NCI-H2107 treated with DMSO at 0.1 percent for 48 hours (cell line): ENCODE data around the gene SOX5.
"Not testable (repeated sequence)": the region's sequence is repeated elsewhere in the genome, so short reads cannot be mapped to it uniquely, and the experiment has no call there.

Experiments
- DNase-seq: peaks from one replicate; lab custom pipeline; 2025; ENCODE audit not compliant: unreplicated experiment; lab: John Stamatoyannopoulos, UW

Gene SOX5

GRCh38 chr12:23911574-23911973 lies 37.9 kb downstream of the SOX5 start:
- DNase-seq: no peak

- DNase-seq: no peak
Measured at GRCh38 chr12:23909551-23909950, 39.9 kb downstream of the SOX5 start.

GRCh38 chr12:23906329-23906728 lies 43.1 kb downstream of the SOX5 start:
- no peak for DNase-seq

- DNase-seq: no peak
Measured at GRCh38 chr12:23899434-23899833, 50.0 kb downstream of the SOX5 start.

- DNase-seq: no peak
Measured at GRCh38 chr12:23898121-23898520, 51.3 kb downstream of the SOX5 start.

GRCh38 chr12:23895792-23896218 lies 53.7 kb downstream of the SOX5 start:
- peak; percentile 91 for DNase-seq

- no peak for DNase-seq
Measured at GRCh38 chr12:23893611-23894010, 55.9 kb downstream of the SOX5 start.

GRCh38 chr12:23891115-23891514 lies 58.4 kb downstream of the SOX5 start:
- DNase-seq: no peak

- DNase-seq: no peak
Measured at GRCh38 chr12:23889069-23889440, 60.4 kb downstream of the SOX5 start.

- DNase-seq: no peak
Measured at GRCh38 chr12:23888396-23889068, 60.9 kb downstream of the SOX5 start.

- no peak for DNase-seq
Measured at GRCh38 chr12:23887055-23887835, 62.2 kb downstream of the SOX5 start.

GRCh38 chr12:23885394-23885793 lies 64.1 kb downstream of the SOX5 start:
- no peak for DNase-seq

GRCh38 chr12:23884909-23885308 lies 64.6 kb downstream of the SOX5 start:
- no peak for DNase-seq

GRCh38 chr12:23880988-23881387 lies 68.5 kb downstream of the SOX5 start:
- no peak for DNase-seq

GRCh38 chr12:23876618-23877017 lies 72.9 kb downstream of the SOX5 start:
- not testable (repeated sequence) for DNase-seq

GRCh38 chr12:23867794-23868193 lies 81.7 kb downstream of the SOX5 start:
- no peak for DNase-seq

GRCh38 chr12:23862701-23863100 lies 86.8 kb downstream of the SOX5 start:
- DNase-seq: no peak

GRCh38 chr12:23860019-23860418 lies 89.5 kb downstream of the SOX5 start:
- DNase-seq: no peak

GRCh38 chr12:23857178-23857577 lies 92.3 kb downstream of the SOX5 start:
- DNase-seq: no peak

- DNase-seq: no peak
Measured at GRCh38 chr12:23855813-23856212, 93.7 kb downstream of the SOX5 start.

- DNase-seq: no peak
Measured at GRCh38 chr12:23854598-23854997, 94.9 kb downstream of the SOX5 start.

GRCh38 chr12:23853640-23854039 lies 95.8 kb downstream of the SOX5 start:
- no peak for DNase-seq

- DNase-seq: no peak
Measured at GRCh38 chr12:23851602-23852001, 97.9 kb downstream of the SOX5 start.
